Stimulated activated CD4-positive, alpha-beta T cell treated with anti-CD3 and anti-CD28 coated beads, Interleukin-4, amount 100 ng/mL, for 24 hours (primary cell): ENCODE data around the gene PDE10A.

Experiments used
- DNase-seq: peaks from one replicate; pipeline ENCODE4 v3.0.0-alpha.2; 2020

Gene PDE10A

DNA sequence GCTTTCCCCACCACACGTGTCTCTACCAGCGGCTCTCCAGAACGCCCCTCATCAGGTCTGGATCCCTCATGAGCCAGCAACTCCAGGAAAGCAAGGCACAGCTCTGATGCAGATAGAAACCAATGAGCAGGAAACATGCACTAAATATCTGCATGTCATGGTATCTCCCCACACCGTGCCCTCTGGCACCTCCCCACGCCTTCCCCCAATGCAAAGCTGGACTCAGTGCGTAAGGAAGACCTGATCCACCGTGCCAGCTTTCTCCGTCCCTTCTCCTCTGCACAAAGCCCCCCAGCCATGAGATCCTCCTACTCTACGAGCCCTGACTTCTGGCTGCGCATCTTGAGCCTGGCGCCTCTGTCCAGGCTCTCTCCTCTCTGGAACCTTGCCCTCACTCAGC lies 9.4 kb downstream of the PDE10A start:
- DNase-seq = no peak

DNA sequence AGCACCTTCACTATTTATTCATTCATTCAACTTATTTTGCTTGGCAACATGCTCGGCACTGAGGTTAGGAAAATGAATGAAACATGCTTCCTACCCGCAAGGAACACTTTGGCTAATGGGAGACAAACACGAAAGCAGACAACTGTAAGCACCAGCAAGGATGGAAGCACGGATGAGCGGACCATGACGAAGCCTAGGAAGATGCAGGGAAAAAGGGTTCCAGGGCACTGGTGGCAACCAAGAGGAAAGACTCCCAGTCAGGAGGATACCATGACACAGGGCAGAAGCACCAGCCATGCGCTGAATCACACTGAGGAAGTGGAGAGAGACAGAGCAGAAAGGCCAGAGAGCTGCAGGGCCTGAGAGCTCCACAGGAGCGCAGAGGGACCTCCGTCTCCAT lies 9.8 kb downstream of the PDE10A start:
- DNase-seq = no peak

- DNase-seq = no peak
Observed at GRCh38 chr6:165652766-165653165, 10.3 kb downstream of the PDE10A start.

- DNase-seq = no peak
Observed at GRCh38 chr6:165649166-165650137, 13.6 kb downstream of the PDE10A start.

DNA sequence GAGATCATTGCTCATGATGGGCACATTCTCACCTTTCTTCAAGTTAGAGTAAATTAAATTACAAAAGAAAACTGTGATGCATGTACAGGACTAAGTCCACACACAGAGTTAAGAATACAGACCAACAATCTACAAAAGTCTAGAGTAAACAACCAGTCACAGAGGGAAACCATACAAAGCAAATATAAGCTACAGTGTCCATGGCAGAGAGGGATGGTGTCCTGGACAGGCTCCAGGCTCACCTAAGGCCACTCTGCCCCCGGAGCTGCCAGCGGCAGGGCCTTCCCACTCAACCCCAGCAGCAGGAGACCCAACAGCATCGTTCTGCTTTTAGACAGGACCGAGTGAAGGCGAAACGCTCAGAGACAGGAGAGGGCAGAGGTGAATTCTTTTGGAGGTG lies 16.0 kb downstream of the PDE10A start:
- no peak for DNase-seq

DNA sequence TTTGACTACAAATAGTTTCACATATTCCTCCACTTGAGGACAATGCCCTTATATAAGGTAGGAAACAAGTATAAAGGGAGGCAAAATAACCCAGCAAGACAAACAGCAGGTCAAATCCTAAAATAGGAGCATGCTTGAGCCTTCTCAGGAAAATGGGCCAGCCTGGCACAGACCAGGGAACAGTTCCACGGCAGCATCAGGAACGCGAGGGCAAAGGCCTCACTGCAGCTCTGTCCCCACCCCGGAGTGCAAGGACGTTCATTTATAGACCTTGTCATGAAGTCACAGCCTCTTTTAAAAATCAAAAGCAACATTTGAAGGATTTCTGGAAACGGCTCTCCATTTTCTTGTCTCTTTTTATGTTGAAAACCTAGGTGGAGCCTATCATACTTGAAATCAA lies 17.1 kb downstream of the PDE10A start:
- DNase-seq = no peak

DNA sequence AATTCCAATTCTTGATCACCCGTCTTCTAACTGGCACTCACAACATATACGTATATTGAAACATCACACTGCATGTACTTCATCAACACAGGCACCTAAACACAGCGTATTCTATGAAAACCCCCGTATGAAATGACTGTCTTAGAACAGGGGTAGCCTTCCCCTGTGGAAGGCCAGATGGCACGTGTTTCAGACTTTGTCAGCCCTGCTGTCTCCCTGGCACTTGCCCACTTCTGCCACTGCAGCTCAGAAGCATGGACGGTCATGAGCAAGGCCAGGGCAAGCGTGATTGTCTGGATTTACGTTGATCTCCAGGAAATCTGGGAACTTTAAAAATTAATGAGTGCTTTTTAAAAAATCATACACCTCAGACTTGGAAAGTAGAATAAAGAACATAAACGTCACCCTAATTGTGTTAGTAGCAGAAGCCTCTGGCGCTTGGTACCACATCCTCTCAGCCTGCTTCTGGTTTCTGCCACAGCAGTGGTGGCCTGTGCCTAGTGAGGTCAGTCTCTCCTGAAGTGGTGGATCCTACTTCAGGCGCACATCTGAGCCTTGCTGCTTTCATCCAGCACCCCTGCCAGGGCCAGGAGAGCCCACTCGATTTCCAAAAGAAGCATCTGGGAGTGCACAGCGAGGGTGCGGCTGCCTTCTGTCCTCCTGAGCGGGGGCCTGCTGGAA lies 18.3 kb downstream of the PDE10A start:
- no peak for DNase-seq

GRCh38 chr6:165643015-165643414 lies 20.0 kb downstream of the PDE10A start:
- DNase-seq = no peak

- DNase-seq = no peak
Observed at GRCh38 chr6:165641672-165642156, 21.3 kb downstream of the PDE10A start.

GRCh38 chr6:165640806-165641205 lies 22.2 kb downstream of the PDE10A start:
- no peak for DNase-seq

DNA sequence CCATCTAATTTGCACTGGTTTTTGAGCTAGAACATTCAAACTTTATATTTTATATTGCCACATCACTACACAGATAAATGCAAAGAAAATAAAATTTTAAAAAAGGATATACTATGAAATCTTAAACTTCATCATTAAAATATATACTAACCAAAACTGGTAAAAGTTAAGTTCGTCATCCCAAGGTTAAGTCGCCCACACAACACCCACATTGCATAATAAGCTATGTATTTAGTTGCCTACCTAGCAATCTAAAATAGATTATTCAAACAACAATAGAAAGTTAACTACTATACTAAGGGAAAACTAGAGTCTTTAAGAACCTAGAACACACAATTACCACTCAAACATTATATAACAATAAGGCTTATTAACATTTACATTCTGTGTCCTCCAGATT lies 24.5 kb downstream of the PDE10A start:
- DNase-seq = no peak

DNA sequence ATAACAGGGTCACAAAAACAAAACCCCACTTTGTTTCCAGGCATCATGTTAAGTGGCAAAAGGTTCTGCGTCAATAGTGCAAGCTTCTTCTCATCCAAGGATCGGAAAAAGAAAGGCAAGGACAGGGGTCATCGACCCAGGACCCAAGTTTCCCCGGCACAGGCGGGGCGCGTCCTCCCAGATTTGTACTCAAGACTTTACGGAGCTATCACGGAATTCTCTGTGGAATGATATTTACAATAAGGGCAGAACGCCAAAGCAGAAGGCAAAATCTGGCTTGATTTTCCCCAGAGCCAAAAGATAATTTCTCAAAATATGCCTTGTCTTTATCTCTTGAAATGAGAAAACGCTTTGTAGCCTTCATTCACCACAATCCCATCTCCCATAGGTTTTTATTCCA lies 25.5 kb downstream of the PDE10A start:
- DNase-seq = no peak

- no peak for DNase-seq
Observed at GRCh38 chr6:165636402-165637048, 26.5 kb downstream of the PDE10A start.

- no peak for DNase-seq
Observed at GRCh38 chr6:165635965-165636364, 27.1 kb downstream of the PDE10A start.

DNA sequence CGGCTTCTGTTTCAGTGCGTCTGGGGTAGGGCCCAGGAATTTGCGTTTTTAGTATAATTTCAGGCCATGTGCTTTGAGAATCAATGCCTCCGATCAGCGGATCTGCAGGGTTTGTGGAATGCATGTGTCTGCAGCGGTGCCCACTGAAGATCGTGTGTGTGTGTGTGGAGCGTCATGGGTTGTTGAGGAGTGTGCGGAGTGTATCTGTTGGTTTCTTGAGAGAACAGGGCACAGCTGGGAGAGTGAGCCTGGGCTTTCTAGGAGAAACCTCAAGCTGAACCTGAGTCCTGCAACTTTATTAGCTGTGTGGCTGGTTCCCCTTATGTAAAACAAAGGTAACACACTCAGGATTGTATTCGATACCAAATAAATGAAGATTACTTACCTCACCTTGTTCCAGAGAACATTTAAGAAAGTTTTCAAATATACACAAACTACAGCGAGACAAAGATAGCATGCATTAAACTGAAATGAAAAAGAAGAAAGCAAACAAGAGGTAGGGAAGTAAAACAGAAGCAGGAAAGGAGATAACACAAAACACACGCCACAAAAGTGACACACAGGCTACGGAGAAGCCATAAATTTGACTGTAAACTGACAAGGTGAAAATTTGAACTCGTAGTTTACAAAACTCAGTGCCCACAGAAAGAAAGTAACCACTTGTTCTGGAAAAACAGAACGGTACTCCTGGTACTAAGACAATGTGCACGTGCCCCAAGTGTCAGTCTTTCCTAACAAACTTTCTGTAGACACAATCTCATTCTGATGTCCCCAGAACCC lies 28.8 kb downstream of the PDE10A start:
- no peak for DNase-seq

DNA sequence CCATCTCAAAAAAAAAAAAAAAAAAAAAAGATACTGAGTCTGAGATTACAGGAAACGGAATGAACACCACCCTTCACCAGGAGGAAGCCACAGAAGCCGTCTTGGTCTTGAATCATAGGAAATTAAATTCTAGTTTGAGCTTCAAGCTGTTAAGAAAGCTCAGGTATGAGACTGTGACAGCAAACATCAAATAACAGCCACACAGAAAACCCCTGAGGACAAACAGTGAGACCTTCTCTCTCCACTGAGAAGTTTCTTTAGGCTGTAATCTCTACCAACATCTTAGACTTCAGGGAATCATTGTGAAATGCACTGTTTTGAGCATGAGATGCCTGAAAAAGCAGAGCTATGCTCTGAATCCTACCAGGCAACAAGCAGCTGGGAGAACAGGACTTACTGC lies 30.8 kb downstream of the PDE10A start:
- no peak for DNase-seq

DNA sequence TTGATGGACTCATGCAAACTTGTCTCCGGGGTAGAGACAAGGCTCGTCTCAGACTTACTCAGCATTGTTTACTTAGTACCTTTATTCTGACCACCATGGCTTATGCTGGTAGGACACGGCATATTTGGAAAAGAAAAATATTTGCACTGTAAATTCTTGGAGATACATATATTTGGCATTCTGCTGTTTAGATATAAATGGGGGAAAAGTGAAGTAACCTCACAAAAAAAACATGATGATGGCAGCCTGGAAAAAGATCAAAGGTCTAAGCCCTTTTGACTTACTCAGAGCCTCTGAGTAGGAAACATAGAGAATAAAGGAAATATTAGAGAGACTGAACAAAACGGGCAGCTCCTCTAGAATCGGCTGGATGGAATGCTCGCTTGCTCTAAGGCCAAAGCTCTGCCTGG lies 32.5 kb downstream of the PDE10A start:
- DNase-seq = no peak

DNA sequence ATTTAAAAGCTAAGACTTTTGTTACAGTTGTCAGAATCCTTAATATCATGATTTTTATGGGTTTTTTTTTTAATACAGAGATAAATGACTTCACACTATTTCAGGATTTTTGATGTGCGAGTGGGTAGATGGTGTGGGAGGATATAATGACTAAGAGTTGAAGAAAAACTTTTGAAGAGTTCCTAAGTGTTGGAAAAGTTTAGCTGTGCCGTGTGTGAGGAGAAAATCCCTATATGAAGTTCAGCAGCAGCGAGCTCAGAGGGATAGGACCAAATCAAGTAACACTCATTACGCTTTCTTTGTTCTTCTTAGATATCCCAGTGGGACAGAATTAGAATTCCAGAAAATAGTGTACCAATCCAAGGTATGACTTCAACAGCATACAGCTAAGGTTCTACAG lies 34.1 kb downstream of the PDE10A start:
- DNase-seq = no peak

- DNase-seq = no peak
Observed at GRCh38 chr6:165627366-165627765, 35.7 kb downstream of the PDE10A start.

GRCh38 chr6:165626711-165627110 lies 36.3 kb downstream of the PDE10A start:
- DNase-seq = no peak

DNA sequence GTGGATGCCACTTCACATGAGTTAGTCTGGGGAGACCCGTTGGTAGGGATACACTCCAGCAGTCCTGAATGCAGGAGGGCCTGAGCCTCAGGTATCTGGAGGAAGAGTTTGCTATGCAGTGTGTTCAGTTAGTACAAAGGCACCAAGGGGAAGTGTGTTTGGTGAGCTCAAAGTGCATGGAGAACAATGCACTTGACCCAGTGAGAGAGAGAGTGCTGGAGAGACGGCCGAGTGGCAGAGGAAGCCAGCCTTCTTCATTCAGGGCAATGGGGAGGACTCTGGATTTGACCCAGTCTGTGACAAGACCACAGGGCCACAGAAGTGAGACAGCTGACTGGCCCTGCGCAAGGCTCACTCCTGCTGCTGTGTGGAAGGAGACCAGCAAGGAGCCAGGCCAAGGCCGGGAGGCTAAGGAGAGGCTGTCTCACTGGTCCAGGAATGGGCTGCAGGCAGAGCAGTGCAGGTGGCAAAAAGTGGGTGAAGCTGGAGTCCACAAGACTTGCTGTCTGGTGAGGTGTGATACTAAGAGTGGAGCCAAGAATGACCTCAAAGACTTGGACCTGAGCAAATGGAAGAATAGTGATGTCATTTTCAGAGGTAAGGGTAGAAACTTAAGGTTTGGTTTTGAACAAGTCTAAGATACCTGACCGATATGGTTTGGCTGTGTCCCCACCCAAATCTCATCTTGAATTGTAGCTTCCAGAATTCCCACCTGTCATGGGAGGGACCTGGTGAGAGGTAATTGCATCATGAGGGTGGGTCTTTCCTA lies 38.0 kb downstream of the PDE10A start:
- no peak for DNase-seq

- DNase-seq = no peak
Observed at GRCh38 chr6:165621940-165622339, 41.1 kb downstream of the PDE10A start.
